ENCODE data around the gene GRID2.

GRID2 gene

DNA sequence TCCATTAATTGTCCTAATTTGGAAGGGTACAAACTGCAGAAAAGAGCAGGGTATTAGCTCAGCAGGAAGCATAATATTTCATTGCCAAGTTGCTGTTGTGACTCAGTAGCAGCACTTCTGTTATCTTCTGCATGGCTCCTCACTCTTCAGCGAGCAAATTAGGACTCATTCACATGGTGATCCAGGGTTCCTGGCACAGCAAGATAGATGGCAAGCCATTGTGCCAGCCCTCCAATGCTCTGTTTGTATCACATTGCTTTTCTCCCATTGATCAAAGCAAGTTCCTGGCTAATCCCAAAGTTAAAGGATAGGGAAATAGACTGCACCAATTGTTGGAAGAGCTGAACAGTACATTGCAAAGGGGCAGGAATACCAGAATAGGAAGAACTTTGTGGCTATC, 1142.3 kb downstream of the GRID2 start:
- no peak for DNase-seq
- intact Hi-C loops (cut with DNase I), result no loop called here

DNA sequence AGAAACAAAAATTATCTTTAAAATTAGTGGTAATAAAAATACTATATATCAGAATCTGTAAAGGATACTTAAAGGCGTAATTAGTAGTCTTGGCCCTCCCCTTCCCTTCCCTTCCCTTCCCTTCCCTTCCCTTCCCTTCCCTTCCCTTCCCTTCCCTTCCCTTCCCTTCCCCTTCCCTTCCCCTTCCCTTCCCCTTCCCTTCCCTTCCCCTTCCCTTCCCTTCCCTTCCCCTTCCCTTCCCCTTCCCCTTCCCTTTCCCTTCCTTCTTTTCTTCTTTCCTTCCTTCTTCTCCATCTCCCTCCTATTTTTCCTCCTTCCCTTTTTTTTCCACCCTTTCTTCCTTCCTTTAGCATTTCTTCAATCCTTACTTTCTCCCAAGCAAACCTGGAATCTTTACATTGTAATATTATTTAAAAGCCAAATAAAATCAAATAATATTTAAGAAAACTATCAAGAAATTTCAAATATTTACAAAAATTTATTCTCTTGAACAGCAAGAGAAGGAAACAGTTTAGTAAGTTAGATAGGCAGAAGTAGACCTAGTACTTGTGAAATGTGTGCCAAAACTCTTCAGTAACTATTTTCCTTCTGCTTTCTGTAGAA, 1145.0 kb downstream of the GRID2 start:
- intact Hi-C loops (cut with DNase I), result no loop called here
- no peak for DNase-seq

DNA sequence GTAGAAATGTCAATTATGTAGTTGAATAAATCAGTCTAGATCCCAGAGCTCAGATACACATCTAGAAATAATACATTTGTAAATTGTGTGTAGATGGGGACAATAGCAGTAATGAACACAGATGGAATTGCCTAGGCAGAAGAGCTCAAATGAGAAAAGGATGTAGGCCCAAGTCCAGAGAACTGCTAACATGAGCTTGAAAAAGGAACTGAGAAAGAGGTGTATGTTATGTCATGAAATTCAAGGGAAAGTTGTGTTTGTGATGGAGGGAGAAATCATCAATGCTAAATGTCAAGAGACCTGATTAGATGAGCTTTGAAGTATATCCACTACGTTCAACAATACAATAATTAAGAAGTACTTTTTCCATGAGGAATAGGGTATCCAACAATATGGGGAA, 1148.2 kb downstream of the GRID2 start:
- intact Hi-C loops (cut with DNase I), result no loop called here

DNA sequence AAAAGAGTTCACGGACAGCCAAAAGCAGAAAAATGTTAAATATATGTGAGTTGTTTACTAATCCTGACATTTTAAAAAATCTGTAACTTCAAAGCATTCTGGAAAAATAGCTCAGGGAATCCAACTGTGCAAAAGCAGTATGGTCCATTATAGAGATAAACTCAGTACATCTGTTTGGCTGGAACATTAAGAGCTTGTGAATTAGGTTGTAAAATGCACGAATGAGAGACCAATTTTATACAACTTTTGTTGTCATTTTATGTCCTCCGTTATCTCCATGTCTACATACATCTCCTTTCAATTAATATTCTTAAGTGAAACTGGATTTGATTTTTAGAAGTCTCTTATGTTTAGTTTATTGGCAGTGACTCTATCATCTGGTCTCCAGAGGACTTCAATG, 1157.8 kb downstream of the GRID2 start:
- intact Hi-C loops (cut with DNase I), result no loop called here
- DNase-seq, result no peak

More for the DNA sequence above, 1148.2 kb downstream of the GRID2 start:
- no peak for DNase-seq

DNA sequence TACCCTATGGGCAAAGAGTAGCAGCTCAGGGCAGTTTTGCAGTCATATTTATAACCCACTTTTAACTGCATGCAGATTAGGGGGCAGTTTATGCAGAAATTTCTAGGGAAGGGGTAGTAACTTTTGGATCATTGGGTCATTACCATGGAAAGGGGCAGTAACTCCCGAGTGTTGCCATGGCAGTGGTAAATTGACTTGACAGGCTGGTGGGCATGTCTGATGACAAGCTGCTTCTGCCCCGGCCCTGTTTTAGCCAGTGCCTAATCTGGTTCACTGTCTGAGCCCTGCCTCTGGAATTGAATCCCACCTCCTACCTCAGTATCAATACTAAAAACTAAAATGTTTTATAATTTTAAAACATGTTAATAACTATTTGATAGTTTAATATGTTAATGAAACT, 1162.7 kb downstream of the GRID2 start:
- intact Hi-C loops (cut with DNase I), result no loop called here
- peak in 1 of 10 donors; percentile 25 for DNase-seq

DNA sequence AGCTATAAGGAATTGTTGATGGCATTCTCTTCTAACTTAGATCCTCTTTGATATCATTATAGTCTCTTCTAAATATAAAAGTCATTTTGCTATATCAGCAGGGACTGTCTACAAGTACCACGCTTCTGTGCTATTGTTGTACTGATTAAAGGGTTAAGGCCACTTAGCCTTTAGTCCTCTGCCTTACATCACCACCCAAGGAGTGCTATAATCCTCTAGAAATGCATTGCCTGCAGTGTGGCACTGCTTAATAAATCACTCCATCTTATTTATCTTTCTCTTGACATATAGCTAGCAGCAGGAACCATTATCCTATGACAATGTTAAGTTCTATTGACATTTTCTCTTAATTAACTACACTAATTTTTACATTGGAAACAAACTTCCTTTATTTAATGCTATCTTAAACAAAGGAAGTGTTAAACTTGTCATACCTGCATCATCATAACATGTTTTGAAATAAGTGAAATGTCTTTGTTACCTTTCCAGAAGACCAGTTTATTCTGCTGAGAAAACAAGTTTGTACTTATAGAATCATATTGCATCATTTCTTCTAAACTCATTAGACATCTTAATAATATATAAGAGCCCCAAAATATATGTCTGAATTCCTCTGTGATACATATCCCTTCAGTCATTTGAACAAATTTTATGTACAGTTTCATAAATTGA, 1163.9 kb downstream of the GRID2 start:
- intact Hi-C loops (cut with DNase I), result no loop called here
- DNase-seq, result no peak

DNA sequence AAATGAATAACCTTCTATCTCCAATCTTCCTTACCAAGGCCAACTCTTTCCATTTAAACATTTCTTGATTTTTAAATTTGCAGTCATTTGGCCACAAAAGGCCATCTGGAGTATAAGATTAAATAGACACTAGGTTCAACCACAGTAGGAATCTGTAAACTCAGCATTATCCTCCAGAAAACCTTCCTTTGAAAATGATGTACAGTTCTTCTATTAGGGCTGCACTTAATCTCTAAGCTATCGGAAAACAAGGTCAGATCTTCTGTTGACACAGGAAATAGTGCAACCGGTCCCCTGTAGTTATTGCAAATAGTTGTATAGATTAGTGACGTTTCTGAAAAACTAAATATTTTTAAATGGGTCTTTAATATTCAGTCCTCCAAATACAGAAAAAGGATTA, 1165.8 kb downstream of the GRID2 start:
- DNase-seq, result no peak
- intact Hi-C loops (cut with DNase I), result no loop called here

DNA sequence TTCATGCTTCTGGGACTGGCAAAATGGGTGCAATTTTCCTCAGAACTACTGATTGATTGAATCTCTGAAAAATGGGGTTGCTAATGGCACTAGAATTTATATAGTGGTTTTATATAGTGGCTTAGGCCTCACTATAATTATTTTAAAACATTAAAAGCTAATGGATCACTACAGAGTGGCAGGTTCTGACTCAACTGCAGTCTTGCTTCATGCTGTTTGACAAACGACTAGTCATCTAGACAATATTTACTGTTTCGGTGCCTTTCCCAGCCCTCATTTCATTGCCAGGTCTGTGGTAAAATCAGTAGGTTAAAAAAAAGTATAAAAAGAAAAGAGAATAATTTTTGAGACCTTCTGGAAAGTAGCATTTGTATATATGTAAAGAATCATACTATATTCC, 1172.0 kb downstream of the GRID2 start:
- DNase-seq, result no peak
- intact Hi-C loops (cut with DNase I), result no loop called here

DNA sequence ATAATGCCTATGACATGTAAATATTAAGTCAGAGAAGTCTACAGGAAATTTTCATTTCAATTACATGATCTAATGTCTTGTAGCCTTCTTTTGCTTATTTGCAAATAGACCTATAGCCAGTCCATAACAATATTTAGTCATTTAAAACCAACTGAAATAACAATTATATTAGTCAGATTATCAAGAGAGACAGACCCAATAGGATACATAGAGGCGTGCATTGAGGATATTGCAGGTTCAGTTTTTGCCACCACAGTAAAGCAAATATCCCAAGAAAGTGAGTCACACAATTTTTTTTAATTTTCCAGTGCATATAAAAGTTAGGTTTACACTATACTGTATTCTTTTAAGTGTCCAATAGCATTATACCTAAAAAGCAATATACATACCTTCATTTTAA, 1175.0 kb downstream of the GRID2 start:
- DNase-seq, result no peak
- intact Hi-C loops (cut with DNase I), result no loop called here

DNA sequence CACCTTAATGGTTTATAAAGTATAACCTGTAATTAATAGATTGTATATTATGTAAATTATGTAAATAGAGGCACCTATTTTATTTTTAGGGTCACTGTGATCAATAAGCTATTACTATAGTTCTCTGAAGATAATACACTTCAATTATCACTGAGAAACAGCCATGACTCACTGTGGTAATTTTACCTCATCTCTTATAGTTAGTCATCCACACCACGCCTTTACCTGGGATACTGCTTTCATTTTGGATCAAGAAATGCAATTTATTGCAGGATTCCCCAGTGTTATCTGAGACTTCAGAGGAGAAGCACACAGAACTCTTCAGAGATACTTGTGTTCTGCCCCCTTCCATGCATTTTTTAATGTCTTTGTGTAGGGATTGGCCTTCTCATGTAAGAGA, 1176.7 kb downstream of the GRID2 start:
- intact Hi-C loops (cut with DNase I), result no loop called here

DNA sequence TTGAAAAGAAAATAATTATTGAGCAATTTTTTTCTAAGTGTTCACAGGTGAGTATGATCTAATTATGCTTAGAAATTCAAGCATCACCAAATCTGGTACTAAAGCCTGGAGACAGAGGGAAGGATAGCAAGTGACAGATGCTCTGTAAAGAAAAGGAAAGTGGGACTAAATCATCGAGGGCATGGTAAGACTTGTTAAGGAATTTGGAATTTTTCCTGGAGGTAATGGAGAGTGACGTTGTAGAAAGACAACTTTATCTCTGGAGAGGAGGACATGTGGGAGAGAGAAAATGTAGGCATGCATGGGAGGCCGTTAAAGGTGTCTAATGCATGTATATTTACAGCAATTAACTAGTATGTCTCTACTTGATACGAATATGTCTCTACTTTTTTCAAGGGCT, 1191.6 kb downstream of the GRID2 start:
- intact Hi-C loops (cut with DNase I), result no loop called here
- no peak for DNase-seq

More for the DNA sequence above, 1176.7 kb downstream of the GRID2 start:
- DNase-seq, result no peak

DNA sequence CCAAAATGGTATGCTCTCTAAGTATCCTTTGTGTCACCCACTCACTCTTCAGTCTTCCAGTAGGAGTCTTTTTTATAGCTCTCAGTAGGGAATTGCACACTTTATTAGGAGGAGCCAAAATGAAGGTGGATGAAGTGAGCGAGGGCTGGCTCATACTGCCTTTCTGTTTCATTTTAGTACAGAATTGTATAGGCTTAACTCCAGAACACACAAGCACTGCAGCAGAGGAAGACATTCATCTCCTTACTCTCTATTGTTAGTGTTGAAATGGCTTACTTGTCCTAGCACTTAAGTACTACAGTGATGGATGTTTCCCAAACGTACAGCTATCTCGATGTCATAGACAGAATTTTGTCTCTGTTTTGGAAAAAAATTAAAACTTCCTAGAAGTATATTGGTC, 1197.5 kb downstream of the GRID2 start:
- no peak for DNase-seq
- intact Hi-C loops (cut with DNase I), result no loop called here

DNA sequence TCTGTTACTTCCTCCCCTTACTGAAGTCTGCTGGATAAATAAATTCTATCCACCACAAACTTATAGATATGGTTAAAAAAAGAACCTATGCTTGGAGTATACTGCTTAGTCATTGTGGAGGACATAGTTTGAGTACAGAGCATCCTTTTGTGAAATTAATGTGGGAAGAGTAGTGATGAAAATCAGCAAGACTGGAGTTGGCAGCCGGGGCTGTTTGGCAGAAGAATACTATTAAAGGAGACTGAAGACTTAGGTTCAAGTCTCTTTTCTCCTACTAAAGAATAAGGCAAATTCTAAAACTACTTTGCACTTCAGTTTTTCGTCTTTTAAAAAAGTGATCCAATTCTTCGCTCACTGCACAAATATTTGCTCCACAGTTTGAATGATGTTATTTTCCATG, 1198.2 kb downstream of the GRID2 start:
- peak in 5 of 10 donors; percentile 8 to 72 (median 37) for DNase-seq
- intact Hi-C loops (cut with DNase I), result no loop called here

DNA sequence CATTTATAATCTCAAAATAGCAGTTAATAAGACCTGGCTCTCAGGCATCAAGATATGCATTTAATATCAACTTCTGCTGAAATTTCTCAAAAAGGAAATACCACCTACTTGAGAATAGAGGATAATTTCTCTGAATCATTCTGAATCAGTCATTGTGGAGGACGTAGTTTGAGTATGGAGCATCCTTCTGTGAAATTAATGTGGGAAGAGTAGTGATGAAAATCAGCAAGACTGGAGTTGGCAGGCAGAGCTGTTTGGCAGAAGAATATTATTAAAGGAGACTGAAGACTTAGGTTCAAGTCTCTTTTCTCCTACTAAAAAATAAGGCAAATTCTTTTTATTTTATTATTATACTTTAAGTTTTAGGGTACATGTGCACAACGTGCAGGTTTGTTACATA, 1199.2 kb downstream of the GRID2 start:
- intact Hi-C loops (cut with DNase I), result no loop called here
- DNase-seq, result no peak

DNA sequence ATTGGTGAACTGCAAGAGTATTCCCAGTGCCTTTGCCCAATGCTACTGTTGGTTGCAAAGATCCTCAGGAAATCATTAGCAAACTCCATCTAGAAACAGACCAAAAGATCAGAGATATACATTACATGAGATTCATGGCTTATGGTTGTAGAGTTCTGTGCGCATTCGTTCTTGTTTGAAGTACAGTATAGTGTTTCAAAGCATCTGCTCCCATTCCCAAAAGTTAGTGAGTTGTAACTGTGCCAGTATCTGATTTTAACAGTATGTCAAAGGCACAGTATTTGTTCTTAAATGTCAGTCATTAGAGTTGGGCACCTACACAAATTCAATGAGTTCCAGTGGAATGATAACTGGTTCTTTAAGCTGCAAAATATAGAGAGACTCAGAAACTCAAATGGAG, 1210.1 kb downstream of the GRID2 start:
- intact Hi-C loops (cut with DNase I), result no loop called here
- DNase-seq, result no peak

DNA sequence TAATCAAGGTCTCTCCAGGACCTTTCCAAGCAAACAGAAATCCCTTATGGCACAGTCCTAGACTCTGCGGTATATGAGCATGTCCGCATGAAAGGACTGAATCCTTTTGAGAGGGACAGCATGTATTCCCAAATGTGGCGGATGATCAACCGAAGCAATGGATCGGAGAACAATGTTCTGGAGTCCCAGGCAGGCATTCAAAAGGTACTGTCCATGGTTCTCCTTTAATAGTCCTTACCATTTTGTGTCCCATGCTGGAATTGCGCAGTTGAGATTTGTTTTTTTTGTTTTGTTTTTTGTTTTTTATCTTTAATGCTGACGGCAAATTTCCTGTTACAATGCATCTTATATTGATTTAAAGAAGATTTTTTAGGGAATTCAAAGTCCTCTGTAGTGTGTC, 1211.4 kb downstream of the GRID2 start:
- intact Hi-C loops (cut with DNase I), result no loop called here
- no peak for DNase-seq

DNA sequence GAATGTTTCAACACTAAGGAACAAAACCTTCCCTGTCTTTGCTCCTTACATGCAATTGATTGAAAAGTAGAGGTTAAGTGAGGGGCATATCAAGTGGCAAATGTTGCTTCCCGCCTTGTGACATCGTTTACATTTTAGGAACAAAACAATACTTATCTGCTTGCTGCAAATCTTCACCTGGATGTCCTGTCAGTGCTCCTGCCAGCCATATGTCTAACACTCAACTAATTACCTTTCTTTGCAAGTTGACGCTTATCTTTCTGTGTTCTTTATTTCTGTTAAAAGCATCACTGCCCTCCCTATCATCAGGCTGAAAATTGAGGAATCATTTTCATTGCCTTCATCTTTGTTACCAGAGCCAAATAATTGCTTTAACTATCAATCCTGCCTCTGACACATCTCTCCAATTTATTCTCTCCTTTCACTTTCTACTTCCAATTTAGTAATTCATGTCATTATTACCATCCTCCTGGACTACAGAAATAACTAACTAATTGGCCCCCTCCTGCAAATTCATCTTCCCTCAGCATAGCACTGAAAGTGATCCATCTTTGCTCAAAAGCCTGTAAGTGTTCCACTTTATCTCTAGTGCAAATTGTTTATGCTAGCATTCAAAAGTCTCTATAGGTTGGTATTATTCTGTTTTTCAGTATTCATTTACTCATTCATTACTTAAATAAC, 1226.1 kb downstream of the GRID2 start:
- intact Hi-C loops (cut with DNase I), result no loop called here
- DNase-seq, result no peak

DNA sequence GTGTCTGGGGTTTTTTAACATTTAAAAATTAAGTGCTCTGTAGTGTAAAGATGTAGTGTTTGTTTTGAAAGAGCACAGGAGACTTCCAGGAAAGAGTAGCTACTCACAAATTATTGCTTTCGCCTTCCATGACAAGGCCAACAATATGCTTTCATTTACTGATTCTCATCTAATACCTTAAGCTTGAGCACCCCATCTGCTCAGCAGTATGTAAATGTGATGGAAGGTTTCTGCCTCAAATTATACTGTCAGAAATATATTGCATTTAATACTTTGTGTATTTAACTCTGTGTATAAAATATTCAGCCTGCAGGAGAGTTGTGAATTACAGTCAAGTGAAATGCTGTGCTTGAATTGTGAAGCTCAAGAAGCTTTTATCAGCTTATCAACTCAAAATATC, 1228.5 kb downstream of the GRID2 start:
- no peak for DNase-seq
- intact Hi-C loops (cut with DNase I), result no loop called here

DNA sequence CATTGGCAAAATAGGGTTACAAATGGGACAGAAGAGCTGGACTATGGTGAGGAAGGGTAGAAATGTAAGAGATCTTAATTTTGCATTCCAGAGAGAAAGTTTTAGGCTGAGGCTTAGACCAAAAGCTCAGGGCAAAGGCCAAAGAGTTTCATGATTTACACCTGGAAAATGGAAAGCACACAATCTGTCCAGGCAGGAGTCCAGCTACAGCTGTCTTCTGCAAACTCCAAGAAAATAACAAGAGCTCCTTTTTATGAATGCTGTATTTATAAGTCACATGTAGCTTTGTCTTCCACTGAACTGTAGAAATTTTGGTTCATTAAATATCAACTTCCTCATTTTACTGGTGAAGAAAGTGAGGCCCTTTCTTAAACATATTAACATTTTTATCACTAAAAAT, 1236.8 kb downstream of the GRID2 start:
- intact Hi-C loops (cut with DNase I), result no loop called here
- no peak for DNase-seq

DNA sequence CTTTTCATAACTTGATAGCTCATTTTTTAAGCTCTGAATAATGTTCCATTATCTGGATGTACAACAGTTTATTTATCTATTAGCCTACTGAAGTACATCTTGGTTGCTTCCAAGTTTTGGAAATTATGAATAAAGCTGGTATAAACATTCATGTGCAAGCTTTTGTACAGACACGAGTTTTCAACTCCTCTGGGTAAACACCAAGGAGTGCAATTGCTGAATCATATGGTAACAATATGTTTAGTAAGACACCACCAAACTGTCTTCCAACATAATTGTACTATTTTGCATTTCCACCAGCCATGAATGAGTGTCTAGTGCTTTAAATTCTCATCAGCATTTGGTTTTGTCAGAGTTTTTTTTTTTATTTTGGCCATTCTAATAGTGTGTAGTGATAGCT, 1258.1 kb downstream of the GRID2 start:
- DNase-seq, result no peak
- intact Hi-C loops (cut with DNase I), result no loop called here

DNA sequence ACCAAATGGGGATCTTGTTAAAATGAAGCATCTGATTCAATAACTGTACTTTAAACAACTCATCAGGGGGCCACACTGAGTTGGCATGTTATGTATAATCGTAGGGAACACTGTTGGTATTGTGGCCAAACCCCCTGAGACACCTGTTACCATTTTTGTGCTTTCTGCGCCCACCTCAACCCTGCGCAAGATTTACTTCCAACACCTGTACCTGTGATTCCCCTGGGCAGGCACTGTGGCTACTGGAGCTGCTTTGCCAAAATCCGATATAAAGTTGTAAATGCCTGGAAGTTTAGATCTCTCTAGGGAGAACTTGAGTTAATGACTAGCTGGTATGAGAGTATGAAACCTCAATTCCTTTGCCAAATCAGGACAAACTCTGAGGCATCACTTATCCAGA, 1265.0 kb downstream of the GRID2 start:
- intact Hi-C loops (cut with DNase I), result no loop called here
- DNase-seq, result peak in 1 of 10 donors; percentile 51

DNA sequence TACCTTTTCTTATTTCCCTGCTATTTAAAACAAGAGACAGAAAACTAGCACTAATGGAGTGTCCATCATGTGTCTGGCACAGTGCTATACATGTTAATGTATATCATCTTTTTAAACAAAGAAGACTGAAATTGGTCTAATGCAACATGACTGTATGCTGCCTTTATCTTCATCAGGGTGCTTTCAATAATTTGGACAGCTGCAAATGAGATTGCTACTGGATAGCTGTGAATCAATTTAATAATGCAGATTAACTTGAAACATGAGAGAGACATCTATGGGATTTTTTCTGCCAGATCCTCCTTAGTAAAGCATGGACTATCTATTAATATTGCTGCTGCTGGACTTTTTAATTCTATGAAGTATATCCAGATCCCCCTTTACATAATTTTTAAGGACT, 1269.5 kb downstream of the GRID2 start:
- no peak for DNase-seq
- intact Hi-C loops (cut with DNase I), result no loop called here
